Breast epithelium (tissue), 4 donors: Measurements from ENCODE around the gene NUMA1. TPM values are rescaled to one million over a fixed set of nuclear protein-coding genes. Genes with fewer than 3 reads are reported as not detected.

Experiments
- DNase-seq, 2 donors: peaks; one replicate each; pipeline ENCODE4 v3.0.0-alpha.2; 2019; ENCODE audit warnings: low spot score in 2 of 2
- H3K27ac ChIP-seq, 2 donors: fragments of 200-600 bp; sonication (generic) in 1 of 2; one replicate each; pipeline ENCODE4 v1.5.1; 2016 to 2019; ENCODE audit warnings: mild to moderate bottlenecking in 1 of 2
- H3K27me3 ChIP-seq, 2 donors: fragments of 200-600 bp; sonication (generic) in 1 of 2; one replicate each; pipeline versions ENCODE4 v1.5.1 to v1.6.0; 2017 to 2019; ENCODE audit warnings: control low read depth in 1 of 2, mild to moderate bottlenecking in 1 of 2
- H3K36me3 ChIP-seq: fragments of 200-600 bp; one replicate; pipeline ENCODE4 v1.5.1; 2019
- H3K4me1 ChIP-seq, 2 donors: fragments of 200-600 bp; sonication (generic); one replicate each; pipeline ENCODE4 v1.5.1; 2016 to 2019; ENCODE audit warnings: control low read depth in 1 of 2
- H3K4me3 ChIP-seq, 3 donors: fragments of 200-600 bp; sonication (generic); 1 replicate in 2 of 3; 2 replicates in 1 of 3; pipeline ENCODE4 v1.5.1; 2016 to 2019; ENCODE audit warnings: mild to moderate bottlenecking in 3 of 3, moderate library complexity in 2 of 3
- H3K9me3 ChIP-seq, 2 donors: fragments of 200-600 bp; sonication (generic) in 1 of 2; one replicate each; pipeline ENCODE4 v1.5.1; 2016 to 2019; ENCODE audit warnings: control low read depth in 1 of 2
- CTCF ChIP-seq, 3 donors: fragments of 450-650 bp; IDR thresholded peaks; one replicate each; pipeline ENCODE4 v1.5.1; 2016 to 2017; ENCODE audit warnings: antibody characterized with exemption in 3 of 3, mild to moderate bottlenecking in 3 of 3, moderate library complexity in 3 of 3
- POLR2A ChIP-seq: fragments of 450-650 bp; IDR thresholded peaks from one replicate; pipeline ENCODE4 v1.6.1; 2016; ENCODE audit warnings: antibody characterized with exemption, mild to moderate bottlenecking, moderate library complexity
- POLR2AphosphoS5 ChIP-seq, 3 donors: sonication (generic); formaldehyde crosslinking; IDR thresholded peaks; one replicate each; pipeline ENCODE4 v1.6.1; 2017; ENCODE audit warnings: antibody characterized with exemption in 3 of 3
- intact Hi-C: fragments of 100-400 bp; cut with DNase I; formaldehyde crosslinking; loops from one replicate; pipeline ENCODE4 v1.15.1; 2023; ENCODE audit warnings: low total_unique reads
- total RNA-seq, 3 donors: library from RNA; depleted of rRNA; stranded (reverse); fragments of >200 nt; gene quantifications; one replicate each; pipeline ENCODE4 v1.1.0, GENCODE V29; 2016

NUMA1 gene
- total RNA-seq, 3 donors from 2014 or later = 240 to 412 (median 283) TPM

DNA sequence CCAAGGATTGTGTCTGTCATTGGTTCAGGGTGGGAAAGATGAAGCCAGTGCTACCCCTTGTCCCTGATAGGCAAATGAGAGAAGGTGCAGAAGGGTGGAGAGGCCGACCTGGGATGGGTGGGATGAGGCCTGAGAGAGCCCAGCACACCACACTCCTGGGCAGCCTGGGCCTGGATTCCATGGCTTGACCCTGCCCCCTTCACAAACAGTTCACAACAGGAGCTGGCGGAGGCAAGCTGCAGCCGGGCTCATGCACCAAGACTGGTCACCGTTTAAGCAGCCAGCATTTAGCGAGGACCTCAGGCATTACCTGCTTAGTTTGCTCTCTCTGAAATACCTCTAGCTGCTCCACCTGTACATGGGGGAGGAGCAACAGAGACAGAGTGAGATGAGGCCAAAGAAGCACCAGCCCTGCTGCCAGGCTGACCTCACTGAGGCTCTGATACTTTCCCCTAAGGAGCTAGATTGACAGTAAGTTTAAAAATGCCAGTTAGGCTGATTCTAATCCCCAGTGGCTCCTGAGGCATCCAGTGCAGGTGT is 68.2 kb downstream of the NUMA1 start:
- Histone ChIP-seq H3K27ac (peak overlapping the region; percentile 1 to 70), H3K9me3 (no peaks in the 10 kb centered on the region), H3K27me3 (no peaks in the 10 kb centered on the region), H3K36me3 (peaks cover 34% of the 10 kb centered on the region), H3K4me3 (no peak overlapping the region), H3K4me1 (peaks cover 12% of the 10 kb centered on the region in 2 donors)
- intact Hi-C loops = loop anchor here (10.0 kb wide), 1 partner anchor 83 kb away; no protein-coding TSS in a partner anchor
- TF ChIP-seq POLR2AphosphoS5 (IDR thresholded peaks at IDR 0.05) (no peak), POLR2A (no peak), CTCF (IDR thresholded peaks at IDR 0.05) (no peak)
- no peak for DNase-seq

GRCh38 chr11:72010529-72011233 is 69.7 kb downstream of the NUMA1 start:
- no peaks in the 10 kb centered on the region for H3K9me3 ChIP-seq
- peak overlapping the region; percentile 45 to 70 for H3K27ac ChIP-seq
- peaks cover 29% of the 10 kb centered on the region for H3K36me3 ChIP-seq
- TF ChIP-seq POLR2A = no peak
- TF ChIP-seq CTCF (IDR thresholded peaks at IDR 0.05) = no peak
- no peak for TF ChIP-seq POLR2AphosphoS5 (IDR thresholded peaks at IDR 0.05)
- DNase-seq = peak in 1 of 2 donors; percentile 34
- intact Hi-C loops = loop anchor here (10.0 kb wide), 1 partner anchor 84 kb away; no protein-coding TSS in a partner anchor
- H3K27me3 ChIP-seq = no peaks in the 10 kb centered on the region
- H3K4me3 ChIP-seq = no peak overlapping the region
- H3K4me1 ChIP-seq = peaks cover 12% of the 10 kb centered on the region in 2 donors

DNA sequence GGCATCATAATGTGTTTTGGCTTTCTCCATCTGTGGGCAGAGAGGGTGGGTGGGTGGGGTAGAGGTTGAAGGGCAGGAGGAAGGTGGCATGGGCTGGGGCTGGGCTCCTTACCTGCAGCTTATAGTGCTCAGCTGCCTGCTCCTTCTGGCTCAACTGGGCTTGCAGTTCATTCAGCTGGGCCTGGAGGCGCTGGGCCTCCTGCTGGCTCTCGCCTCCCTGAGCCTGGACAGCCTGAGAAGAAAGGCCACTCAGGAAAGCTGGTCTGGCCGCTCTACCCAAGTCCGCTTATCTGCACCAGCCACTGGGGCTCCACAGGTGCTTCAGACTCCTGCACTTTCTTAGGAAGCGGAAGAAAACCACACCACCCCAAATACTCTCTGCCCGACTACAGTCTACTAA is 71.2 kb downstream of the NUMA1 start:
- Histone ChIP-seq H3K27ac (no peak overlapping the region), H3K4me3 (no peak overlapping the region), H3K27me3 (no peaks in the 10 kb centered on the region), H3K9me3 (no peaks in the 10 kb centered on the region), H3K4me1 (peaks cover 7 to 12% of the 10 kb centered on the region in 2 donors), H3K36me3 (peaks cover 29% of the 10 kb centered on the region)
- DNase-seq = peak in 1 of 2 donors; percentile 10
- TF ChIP-seq POLR2AphosphoS5 (IDR thresholded peaks at IDR 0.05) = no peak
- TF ChIP-seq POLR2A = no peak
- TF ChIP-seq CTCF (IDR thresholded peaks at IDR 0.05) = no peak
- intact Hi-C loops = no loop called here

DNA sequence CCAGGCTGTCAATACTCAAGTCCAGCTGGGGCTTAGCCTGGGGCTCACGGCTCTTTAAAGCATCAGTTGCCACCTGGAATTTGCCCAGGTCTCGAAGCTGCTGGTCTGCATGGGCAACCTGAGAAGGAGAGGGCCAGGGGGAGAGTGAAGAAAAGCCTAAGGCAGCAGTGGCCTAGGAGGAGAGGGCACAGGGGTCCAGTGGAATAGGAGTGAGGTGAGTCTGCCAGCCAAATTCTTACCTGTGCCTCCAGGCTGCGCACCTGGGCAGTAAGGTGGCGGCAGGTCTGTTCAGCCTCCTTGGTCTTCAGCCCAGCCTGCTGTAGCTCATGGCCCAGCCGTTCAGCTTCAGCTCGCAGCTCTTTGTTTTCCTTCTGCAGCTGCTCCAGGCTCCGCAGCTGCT is 71.6 kb downstream of the NUMA1 start:
- intact Hi-C loops = no loop called here
- no peak for TF ChIP-seq POLR2A
- Histone ChIP-seq H3K27me3 (no peaks in the 10 kb centered on the region), H3K4me1 (peaks cover 3 to 8% of the 10 kb centered on the region in 2 donors), H3K9me3 (no peaks in the 10 kb centered on the region), H3K4me3 (no peak overlapping the region), H3K36me3 (peaks cover 33% of the 10 kb centered on the region), H3K27ac (no peak overlapping the region)
- peak in 1 of 2 donors; percentile 45 for DNase-seq

GRCh38 chr11:72007587-72007986 is 72.8 kb downstream of the NUMA1 start:
- H3K27me3 ChIP-seq = no peaks in the 10 kb centered on the region
- H3K27ac ChIP-seq = peak overlapping the region in 1 of 2 donors; percentile 34
- H3K4me3 ChIP-seq = no peak overlapping the region
- peak in 1 of 2 donors; percentile 40 for DNase-seq
- TF ChIP-seq POLR2AphosphoS5 (IDR thresholded peaks at IDR 0.05) = no peak
- TF ChIP-seq CTCF (IDR thresholded peaks at IDR 0.05) = no peak
- TF ChIP-seq POLR2A = no peak
- intact Hi-C loops = no loop called here
- no peaks in the 10 kb centered on the region for H3K4me1 ChIP-seq
- peaks cover 36% of the 10 kb centered on the region for H3K36me3 ChIP-seq
- no peaks in the 10 kb centered on the region for H3K9me3 ChIP-seq
